Measurements from ENCODE around the gene HLA-B.
A peak's percentile ranks its signal among the peaks of the same experiment; 100 is the strongest.

Gene HLA-B

DNA sequence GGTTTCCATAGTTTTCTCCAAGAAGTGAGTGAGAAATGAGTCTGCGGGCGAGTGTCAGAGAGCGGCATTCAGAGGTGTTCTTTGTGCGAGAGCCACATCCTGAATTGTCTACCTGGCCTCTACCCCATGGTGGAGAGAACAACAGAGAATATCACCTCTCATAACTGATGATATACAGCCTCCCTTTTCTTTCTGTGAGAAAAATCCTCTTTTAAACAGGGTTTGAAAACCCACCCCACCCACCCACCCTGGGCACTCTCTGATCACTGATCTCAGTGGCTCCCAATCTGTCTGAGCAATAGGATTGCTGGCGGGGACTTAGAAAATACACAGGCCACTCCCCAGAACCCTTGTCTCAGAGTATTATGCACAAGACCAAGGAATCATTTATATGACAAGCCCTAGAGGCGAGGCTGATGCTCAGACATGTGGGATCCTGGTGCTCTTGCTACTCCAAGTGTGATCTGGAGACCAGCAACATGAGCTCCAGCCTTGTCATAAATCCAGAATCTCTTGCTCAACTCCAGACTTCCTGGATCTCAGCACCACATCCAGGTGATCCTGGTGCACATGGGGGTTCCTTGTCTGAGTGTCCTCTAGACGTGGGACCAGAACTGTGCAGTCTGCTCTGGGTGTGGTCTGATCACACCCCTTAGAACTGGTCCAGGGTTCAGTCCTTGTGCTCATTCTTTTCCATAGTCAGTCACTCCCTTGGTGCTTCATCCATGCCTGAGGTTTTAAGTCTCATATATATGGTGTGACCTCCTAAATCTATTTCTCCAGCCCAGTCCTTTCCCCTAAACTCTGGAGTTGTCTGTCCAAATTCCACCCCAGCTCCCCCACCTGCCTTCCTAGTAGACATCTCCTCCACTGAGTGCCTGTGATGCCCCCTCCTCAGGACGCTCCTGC is 5.3 kb downstream of the HLA-B start:
- DNase-seq, result no peak

GRCh38 chr6:31351033-31351380 is 6.0 kb downstream of the HLA-B start:
- no peak for DNase-seq

DNA sequence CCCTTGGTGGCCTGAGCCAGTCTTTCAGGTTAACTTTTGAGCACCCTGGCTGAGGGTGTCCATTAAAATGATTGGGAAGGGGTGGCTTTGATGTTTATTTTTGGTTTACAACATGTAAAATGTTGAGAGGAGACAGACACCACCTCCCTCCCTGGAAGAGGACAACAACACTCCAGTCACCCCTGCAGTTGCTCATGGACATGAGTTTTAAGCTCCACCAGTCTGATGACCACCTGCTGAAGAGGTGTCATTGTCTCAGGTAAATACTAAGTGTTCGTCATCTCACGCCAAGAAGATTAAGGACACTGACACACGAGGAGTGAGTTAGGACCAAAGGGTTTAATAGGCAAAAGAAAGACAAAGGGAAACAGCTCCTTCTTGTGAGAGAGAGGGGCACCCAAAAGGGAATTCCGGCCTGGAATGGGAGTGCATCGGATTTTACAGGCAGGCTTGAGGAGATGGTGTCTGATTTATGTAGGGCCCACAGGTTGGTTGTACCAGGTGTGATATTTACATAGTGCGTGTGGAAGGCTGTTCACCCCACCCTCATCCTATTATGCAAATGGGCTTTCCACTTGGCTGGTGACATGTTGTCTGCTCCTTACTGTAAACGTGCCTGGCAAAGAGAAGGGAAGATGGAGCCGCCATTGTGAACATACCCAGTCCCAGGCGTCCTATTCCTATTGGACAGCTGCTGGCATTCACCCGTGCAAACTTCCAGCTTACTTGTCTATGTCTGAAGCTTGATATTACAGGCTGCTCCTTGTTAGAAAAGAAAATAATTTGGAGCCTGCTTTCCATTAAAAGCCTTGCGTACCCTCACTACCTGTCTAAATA is 6.6 kb downstream of the HLA-B start:
- DNase-seq, result no peak

DNA sequence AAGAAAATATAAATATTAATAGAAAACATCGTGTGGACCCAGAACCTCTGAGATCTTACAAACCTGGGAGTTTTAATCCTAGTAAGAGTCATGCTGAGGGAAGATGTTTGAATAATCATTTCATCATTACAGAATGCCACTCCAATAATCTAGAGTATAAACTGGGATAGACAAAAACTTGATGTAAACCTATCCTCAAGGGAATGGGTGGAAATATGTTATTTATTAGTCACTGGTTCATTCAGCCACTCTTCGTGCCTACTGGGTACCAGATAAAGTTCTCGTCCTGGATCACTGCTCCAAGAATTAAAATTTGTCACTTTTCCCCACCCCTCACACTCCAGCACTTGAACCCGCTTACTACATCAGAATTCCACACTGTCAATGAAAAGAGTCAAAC is 7.7 kb downstream of the HLA-B start:
- DNase-seq, result no peak

- no peak for DNase-seq
Observed at GRCh38 chr6:31345026-31345730, 11.8 kb downstream of the HLA-B start.

GRCh38 chr6:31340228-31340627 is 16.8 kb downstream of the HLA-B start:
- no peak for DNase-seq

DNA sequence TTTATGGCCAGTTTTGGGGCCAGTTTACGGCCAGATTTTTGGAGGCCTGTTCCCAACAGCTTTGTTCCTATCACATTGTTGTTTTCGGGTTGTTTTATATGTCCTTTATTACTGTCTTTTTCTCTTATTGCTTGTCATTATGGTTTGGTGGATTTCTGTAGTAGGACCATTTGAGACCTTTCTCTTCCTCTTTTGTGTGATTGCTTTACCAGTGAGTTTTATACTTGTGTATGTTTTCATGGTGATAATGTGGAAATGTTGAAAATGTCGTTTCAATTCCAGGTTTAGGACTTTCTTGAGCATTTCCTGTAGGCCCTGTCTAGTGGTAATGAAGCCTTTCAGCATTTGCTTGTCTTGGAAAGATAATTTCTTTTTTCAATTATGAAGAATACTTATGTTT is 17.8 kb downstream of the HLA-B start:
- no peak for DNase-seq

- DNase-seq, result no peak
Observed at GRCh38 chr6:31336896-31337496, 20.0 kb downstream of the HLA-B start.

- DNase-seq, result no peak
Observed at GRCh38 chr6:31332637-31333602, 24.1 kb downstream of the HLA-B start.

DNA sequence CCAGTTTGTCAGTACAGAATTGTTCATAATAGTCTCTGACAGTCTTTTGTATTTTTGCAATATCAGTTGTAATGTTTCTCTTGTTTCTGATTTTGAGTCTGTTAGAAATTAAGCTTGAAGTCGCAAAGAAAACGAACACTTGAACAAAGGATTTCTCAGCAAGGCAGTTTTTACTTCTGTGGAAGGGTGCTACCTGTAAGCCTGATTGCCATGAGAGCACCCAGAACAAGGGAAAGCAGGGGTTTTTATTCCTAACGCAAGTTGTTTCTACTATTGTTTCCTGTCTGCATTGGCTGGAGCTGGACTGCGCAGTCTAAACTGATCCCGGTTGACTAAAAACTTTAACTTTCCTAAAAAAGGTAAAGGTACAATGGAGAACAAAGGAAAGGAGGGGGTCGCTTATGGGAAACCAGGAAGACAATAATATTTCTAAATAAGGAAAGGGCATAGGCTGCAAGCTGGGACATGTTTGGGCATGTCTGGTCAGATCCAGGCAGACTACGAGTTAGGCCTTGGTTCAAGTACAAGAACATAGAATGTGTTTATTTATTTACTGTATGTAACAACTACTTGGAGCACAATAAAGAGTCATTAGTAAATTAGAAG is 28.5 kb downstream of the HLA-B start:
- no peak for DNase-seq

- DNase-seq, result no peak
Observed at GRCh38 chr6:31321820-31322219, 35.2 kb downstream of the HLA-B start.

- no peak for DNase-seq
Observed at GRCh38 chr6:31321005-31321707, 35.8 kb downstream of the HLA-B start.

DNA sequence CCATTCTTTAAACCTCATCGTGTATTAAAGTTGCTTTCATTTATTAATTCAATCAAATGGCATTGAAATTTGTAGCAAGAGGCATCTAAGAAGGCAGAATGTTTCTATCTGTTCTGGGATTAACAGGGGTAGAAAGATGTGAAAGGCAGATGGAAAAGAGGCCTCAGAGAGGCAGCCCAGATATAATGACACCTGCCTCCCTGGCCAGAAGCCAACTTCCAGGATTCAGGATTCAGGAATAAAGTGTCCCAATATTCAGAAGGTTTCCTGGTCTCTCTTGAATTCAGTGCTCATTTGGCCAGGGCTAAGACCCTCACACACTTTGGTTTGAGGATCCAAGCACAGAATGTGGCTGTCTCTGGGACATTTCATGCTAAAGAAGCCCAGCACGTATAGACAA is 39.9 kb downstream of the HLA-B start:
- no peak for DNase-seq

GRCh38 chr6:31309641-31310040 is 47.3 kb downstream of the HLA-B start:
- DNase-seq, result no peak

- no peak for DNase-seq
Observed at GRCh38 chr6:31308845-31309175, 48.2 kb downstream of the HLA-B start.

GRCh38 chr6:31308050-31308844 is 48.7 kb downstream of the HLA-B start:
- peak; percentile 56 for DNase-seq

DNA sequence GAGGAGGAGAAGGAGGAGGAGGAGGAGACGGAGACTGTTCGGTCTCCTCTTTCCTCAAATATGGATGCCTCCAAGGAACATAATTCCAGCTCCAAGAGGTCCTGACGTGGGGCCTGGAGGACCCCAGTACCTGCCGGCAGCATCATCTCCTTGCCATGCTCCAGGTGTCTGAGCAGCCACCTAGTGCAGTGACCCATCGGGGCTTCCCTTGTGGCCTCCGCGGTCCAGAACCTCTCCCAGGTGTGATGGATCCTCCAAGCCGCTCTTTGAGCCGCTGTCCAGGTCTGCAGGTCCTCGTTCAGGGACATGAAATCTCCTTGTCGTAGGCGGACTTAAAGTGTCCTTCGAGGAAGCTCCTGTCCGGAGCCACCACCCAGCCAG is 49.3 kb downstream of the HLA-B start:
- DNase-seq, result no peak

DNA sequence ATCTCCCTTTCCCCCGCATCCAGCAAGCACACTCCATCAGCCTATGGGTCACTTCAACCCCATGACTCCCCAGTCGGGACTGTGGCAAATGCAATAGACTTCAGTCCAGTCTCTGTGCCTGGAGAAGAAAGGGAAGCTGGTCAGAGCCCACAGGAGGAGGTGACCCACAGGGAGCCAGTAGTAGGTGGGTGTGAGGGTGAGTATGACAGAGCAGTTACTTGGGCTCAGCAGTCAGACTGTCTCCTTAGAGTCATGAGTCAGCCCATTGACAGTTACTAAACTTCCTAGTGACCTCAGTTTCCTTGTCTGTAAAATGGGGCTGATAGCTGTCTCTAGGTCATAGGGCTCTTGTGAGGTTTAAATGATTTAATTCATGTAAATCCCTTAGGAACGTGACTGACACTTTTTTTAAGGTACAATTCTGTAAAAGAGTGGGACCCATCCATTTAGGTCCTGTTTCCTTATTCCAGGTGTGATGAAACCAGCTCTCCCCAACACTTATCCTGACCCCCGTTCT is 51.2 kb downstream of the HLA-B start:
- DNase-seq, result no peak

DNA sequence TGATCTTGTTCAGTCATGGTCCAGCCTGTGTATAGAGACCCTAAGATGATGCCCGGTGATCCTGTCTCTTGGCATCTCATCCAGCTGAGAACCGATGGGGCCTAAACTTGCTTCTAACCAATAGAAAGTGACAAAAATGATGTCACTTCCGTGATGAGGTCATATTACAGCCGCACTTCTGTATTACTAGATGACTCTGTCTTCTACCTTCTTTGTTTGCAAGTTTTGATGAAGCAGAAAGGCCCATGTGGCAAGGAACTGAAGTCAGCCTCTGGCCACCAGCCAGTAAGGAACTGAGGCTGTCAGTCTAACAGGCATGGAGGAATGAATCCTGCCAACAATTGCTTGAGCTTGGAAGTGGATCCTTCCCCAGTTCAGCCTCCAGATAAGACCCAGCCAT is 52.3 kb downstream of the HLA-B start:
- no peak for DNase-seq
